Peyer's patch (tissue), 4 donors: ENCODE results near the gene ZNF462. TPM values are rescaled to one million over a fixed set of nuclear protein-coding genes. Genes with fewer than 3 reads are reported as not detected.

Experiments
- DNase-seq, 3 donors: peaks; one replicate each; pipeline ENCODE4 v3.0.0-alpha.2; 2017 to 2019
- H3K27ac ChIP-seq, 4 donors: fragments of 200-600 bp; sonication (generic); one replicate each; pipeline ENCODE4 v1.5.1; 2016 to 2019
- H3K27me3 ChIP-seq, 2 donors: fragments of 200-600 bp; sonication (generic); one replicate each; pipeline ENCODE4 v1.5.1; 2019
- H3K36me3 ChIP-seq, 3 donors: fragments of 200-600 bp; sonication (generic); one replicate each; pipeline ENCODE4 v1.5.1; 2016 to 2019
- H3K4me1 ChIP-seq, 4 donors: fragments of 200-600 bp; sonication (generic); one replicate each; pipeline ENCODE4 v1.5.1; 2016 to 2019
- H3K4me3 ChIP-seq, 4 donors: fragments of 200-600 bp; sonication (generic); 1 replicate in 3 of 4; 2 replicates in 1 of 4; pipeline ENCODE4 v1.5.1; 2016 to 2019; ENCODE audit warnings: mild to moderate bottlenecking in 1 of 4
- H3K9me3 ChIP-seq, 4 donors: fragments of 200-600 bp; sonication (generic); one replicate each; pipeline ENCODE4 v1.5.1; 2016 to 2019; ENCODE audit warnings: mild to moderate bottlenecking in 1 of 4
- POLR2A ChIP-seq, 2 donors: fragments of 450-650 bp; IDR thresholded peaks; one replicate each; pipeline ENCODE4 v1.5.1; 2017; ENCODE audit warnings: antibody characterized with exemption in 2 of 2, mild to moderate bottlenecking in 2 of 2, moderate library complexity in 2 of 2
- total RNA-seq, 4 donors: library from RNA; depleted of rRNA; stranded (reverse); fragments of >200 nt; gene quantifications; one replicate each; pipeline ENCODE4 v1.1.0, GENCODE V29; 2016
- TF ChIP-seq, protein P1 (sequence below), 6 experiments: fragments of 450-650 bp in 4 of 6; fragments of 200-600 bp in 2 of 6; sonication (generic) in 1 of 6; IDR thresholded peaks; one replicate each; pipeline ENCODE4 v1.5.1; 2017 to 2019; ENCODE audit warnings: antibody characterized with exemption in 6 of 6, mild to moderate bottlenecking in 3 of 6, moderate library complexity in 1 of 6

The ZNF462 gene
- total RNA-seq, 4 donors from 2014 or later = 16.1 to 39.6 (median 25.5) TPM

DNA sequence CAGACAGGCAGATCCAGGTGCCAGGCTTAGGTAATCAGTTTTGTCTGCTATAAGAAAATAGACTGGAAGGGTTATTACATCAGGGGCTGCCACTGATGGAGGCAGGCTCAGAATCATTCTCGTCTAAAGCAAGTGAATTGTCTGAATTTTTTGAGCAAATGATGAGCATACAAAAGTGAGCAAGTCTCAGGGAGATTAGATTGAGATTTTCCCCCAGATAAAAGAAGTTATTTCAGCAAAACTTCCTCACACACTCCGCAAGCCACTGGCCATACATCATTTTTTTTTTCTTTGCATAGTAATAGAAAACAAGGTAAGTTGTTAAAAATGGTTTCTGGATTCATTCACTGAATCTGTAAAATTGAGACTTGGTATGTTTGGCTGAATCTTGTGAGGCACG lies 52.9 kb downstream of the ZNF462 start:
- Histone ChIP-seq H3K4me3 (no peak overlapping the region), H3K27ac (peak overlapping the region in 1 of 4 donors; percentile 59), H3K36me3 (no peaks in the 10 kb centered on the region), H3K9me3 (no peaks in the 10 kb centered on the region), H3K27me3 (no peaks in the 10 kb centered on the region), H3K4me1 (peaks cover 0 to 31% (median 0%) of the 10 kb centered on the region in 4 donors)
- TF ChIP-seq, protein P1, sequence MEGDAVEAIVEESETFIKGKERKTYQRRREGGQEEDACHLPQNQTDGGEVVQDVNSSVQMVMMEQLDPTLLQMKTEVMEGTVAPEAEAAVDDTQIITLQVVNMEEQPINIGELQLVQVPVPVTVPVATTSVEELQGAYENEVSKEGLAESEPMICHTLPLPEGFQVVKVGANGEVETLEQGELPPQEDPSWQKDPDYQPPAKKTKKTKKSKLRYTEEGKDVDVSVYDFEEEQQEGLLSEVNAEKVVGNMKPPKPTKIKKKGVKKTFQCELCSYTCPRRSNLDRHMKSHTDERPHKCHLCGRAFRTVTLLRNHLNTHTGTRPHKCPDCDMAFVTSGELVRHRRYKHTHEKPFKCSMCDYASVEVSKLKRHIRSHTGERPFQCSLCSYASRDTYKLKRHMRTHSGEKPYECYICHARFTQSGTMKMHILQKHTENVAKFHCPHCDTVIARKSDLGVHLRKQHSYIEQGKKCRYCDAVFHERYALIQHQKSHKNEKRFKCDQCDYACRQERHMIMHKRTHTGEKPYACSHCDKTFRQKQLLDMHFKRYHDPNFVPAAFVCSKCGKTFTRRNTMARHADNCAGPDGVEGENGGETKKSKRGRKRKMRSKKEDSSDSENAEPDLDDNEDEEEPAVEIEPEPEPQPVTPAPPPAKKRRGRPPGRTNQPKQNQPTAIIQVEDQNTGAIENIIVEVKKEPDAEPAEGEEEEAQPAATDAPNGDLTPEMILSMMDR (IDR thresholded peaks at IDR 0.05) = no peak
- TF ChIP-seq POLR2A (IDR thresholded peaks at IDR 0.05) = no peak
- DNase-seq = no peak

DNA sequence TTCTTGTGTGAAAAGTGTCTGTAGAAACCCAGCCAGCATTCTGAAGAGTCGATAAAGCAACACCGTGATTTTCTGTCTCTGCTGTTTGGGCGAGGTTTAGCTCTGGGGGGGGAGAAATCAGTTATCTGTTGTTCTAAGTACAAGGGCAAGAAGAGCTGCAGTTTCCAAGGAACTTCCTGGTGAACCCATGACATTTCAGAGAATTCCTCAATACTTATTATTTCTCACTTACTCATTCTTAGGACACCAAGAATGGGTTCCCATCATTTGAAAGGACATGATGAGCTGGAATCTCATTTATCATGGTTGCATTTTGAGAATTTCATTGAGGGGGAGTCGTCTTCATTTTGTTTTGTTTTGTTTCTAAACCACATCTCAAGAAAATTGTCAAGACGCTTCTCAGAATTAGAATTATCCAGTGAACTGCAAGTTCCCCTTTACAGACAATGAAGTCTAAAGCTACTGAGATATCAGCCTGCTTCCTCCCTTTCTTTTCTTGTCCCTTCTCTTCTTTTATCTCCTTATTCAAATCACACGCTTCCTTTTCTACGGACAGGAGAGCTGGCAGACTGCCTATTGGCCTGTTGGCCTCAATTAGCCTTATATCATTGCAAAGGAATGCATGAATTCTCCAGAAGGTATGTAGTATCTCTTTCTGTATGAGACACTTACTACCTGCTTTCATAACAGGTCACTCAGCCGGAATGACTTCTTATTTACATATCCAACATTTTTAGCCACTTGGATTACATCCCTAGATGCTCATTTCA lies 53.7 kb downstream of the ZNF462 start:
- DNase-seq = peak in 1 of 3 donors; percentile 85

DNA sequence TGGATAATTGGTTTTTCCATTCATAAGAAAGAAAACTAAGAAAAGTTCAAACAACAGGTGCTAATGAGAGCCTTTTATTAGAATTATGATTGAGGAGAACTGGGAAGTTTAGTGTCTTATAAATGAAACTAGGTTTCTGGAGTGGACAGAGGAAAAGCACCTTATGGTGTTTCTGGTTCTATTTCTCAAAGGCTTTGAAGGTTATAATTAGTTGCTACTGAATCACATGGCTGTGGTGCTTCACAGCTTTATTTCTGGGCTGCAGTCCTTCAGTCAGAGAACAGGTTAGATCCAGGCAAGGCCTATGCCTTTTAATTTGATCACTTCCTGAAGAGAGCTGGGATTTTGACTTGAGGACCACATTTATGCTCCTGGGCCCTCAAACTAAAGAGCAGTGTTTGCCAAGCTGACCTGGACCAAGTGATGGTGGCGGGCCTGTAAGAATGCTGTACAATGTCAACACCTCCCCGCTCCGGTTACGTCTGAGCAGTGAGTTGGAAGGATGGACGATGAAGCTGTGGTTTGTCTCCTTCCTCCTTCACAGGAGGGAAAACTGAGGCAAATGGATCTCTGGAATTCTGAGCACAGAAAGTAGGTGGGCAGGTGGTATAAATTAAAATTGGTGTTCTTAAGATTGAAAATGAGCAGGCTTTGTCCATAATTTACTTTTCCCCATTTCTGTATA lies 56.0 kb downstream of the ZNF462 start:
- Histone ChIP-seq H3K9me3 (no peaks in the 10 kb centered on the region), H3K4me3 (no peak overlapping the region), H3K4me1 (peaks cover 0 to 52% (median 2%) of the 10 kb centered on the region in 4 donors), H3K36me3 (peaks cover 0 to 7% (median 0%) of the 10 kb centered on the region in 3 donors), H3K27me3 (no peaks in the 10 kb centered on the region), H3K27ac (no peak overlapping the region)
- no peak for TF ChIP-seq POLR2A (IDR thresholded peaks at IDR 0.05)
- TF ChIP-seq, protein P1 (IDR thresholded peaks at IDR 0.05) = no peak
- no peak for DNase-seq

More for the DNA sequence above, 53.7 kb downstream of the ZNF462 start:
- H3K27ac ChIP-seq = peak overlapping the region in 3 of 4 donors; percentile 29 to 82 (median 59)
- H3K4me1 ChIP-seq = peaks cover 0 to 39% (median 0%) of the 10 kb centered on the region in 4 donors
- no peaks in the 10 kb centered on the region for H3K36me3 ChIP-seq
- H3K9me3 ChIP-seq = no peaks in the 10 kb centered on the region
- TF ChIP-seq POLR2A (IDR thresholded peaks at IDR 0.05) = no peak
- TF ChIP-seq, protein P1 (IDR thresholded peaks at IDR 0.05) = no peak
- H3K4me3 ChIP-seq = no peak overlapping the region
- H3K27me3 ChIP-seq = no peaks in the 10 kb centered on the region

DNA sequence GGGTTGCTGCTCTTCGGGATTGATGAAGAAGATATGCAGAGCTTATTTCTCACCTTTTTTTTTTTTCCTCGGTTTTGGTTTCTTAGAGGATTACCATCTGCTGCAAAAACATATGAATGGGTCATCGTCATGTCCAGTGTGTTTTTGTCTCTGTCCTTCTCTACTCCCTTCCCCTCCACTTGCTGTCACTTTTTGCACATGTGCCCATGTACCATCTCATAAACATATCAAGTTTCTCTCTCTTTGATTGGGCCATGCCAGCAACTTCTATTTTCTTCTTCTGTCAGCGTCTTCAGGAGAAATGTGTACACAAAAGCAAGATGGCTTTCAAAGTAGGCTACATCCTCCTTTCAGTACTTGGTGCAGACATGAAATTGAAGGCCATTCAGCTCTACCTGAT lies 57.1 kb downstream of the ZNF462 start:
- Histone ChIP-seq H3K4me3 (no peak overlapping the region), H3K9me3 (no peaks in the 10 kb centered on the region), H3K36me3 (peaks cover 0 to 19% (median 0%) of the 10 kb centered on the region in 3 donors), H3K27ac (peak overlapping the region in 3 of 4 donors; percentile 24 to 96 (median 89)), H3K27me3 (no peaks in the 10 kb centered on the region), H3K4me1 (peaks cover 0 to 52% (median 2%) of the 10 kb centered on the region in 4 donors)
- DNase-seq = no peak
- TF ChIP-seq POLR2A (IDR thresholded peaks at IDR 0.05) = no peak
- TF ChIP-seq, protein P1 (IDR thresholded peaks at IDR 0.05) = no peak

DNA sequence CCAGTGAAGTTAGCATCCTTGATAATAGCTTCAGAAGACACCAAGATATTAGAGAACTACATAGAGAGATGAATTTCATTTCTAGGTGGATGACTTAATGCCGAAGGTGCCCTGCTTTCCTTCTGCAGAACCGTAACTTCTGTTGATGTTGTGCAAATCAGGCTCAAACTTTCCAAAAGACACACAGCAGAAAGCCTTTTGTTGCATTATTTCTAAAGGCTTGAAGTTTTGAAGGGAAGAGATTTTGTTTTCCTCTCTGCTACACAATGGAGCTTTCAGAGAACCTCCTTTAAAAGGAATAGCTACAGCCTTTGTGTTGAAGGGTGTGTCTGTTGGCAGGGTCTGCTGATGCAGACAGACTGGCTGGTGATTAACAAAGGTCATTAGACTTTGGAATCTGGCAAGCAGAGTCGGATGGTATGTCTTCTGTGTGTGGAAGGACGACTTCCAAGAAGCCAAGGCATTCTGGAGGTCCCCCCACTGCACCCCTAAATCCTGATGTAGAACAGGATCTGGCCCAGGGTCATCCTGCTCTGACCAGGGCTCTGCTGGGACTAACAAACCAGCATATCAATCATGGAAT lies 57.8 kb downstream of the ZNF462 start:
- peak in 1 of 3 donors; percentile 76 for DNase-seq

More for the DNA sequence above, 57.8 kb downstream of the ZNF462 start:
- H3K9me3 ChIP-seq = no peaks in the 10 kb centered on the region
- peak overlapping the region in 3 of 4 donors; percentile 56 to 96 (median 89) for H3K27ac ChIP-seq
- TF ChIP-seq, protein P1 (IDR thresholded peaks at IDR 0.05) = peak in 1 of 6 experiments; percentile 2
- peak in 1 of 2 donors; percentile 30 for TF ChIP-seq POLR2A (IDR thresholded peaks at IDR 0.05)
- no peaks in the 10 kb centered on the region for H3K27me3 ChIP-seq
- peak overlapping the region in 2 of 4 donors; percentile 30 to 31 for H3K4me3 ChIP-seq
- H3K4me1 ChIP-seq = peaks cover 0 to 52% (median 2%) of the 10 kb centered on the region in 4 donors
- H3K36me3 ChIP-seq = peaks cover 0 to 26% (median 0%) of the 10 kb centered on the region in 3 donors
